NCI-H1694 treated with DMSO at 0.1 percent for 48 hours (cell line): ENCODE data around the gene SORL1-AS1.
"Not testable (repeated sequence)": the region's sequence is repeated elsewhere in the genome, so short reads cannot be mapped to it uniquely, and the experiment has no call there.

Experiments
- DNase-seq: peaks from one replicate; lab custom pipeline; 2025; lab: John Stamatoyannopoulos, UW

The SORL1-AS1 gene

DNA sequence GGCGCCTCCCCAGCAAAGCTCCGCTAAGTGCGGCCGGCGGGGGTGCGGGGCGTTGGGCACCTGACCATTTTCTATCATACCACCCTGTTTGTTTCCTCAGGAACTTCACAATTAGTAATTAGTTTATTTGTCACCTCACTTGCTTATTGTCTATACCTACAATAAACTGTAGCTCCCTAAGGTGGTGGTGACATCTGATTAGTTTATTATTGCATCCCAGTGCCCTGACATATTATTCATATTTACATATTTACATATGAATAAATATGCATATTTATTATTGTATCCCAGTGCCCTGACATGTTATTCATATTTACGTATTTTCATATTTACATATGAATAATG is 25.4 kb downstream of the SORL1-AS1 start:
- DNase-seq, result no peak

- DNase-seq, result no peak
These were observed 26.0 kb downstream of the SORL1-AS1 start for GRCh38 chr11:121426476-121427399.

GRCh38 chr11:121425828-121426227 is 26.9 kb downstream of the SORL1-AS1 start:
- no peak for DNase-seq

DNA sequence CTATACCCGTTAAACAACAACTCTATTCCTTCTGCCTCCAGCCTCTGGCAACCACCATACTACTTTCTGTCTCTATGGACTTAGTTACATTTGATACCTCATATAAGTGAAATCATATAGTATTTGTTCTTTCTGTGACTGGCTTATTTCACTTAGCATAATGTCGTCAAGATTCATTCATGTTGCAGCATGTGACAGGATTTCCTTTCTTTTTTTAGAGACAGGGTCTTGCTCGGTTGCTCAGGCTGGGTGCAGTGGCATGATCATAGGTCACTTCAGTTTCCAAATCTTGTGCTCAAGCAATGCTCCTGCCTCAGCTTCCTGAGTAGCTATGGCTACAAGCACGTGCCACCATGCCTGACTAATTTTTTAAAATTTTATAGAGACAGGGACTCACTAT is 30.1 kb downstream of the SORL1-AS1 start:
- no peak for DNase-seq

- DNase-seq, result no peak
These were observed 31.4 kb downstream of the SORL1-AS1 start for GRCh38 chr11:121421149-121421901.

GRCh38 chr11:121420398-121420797 is 32.4 kb downstream of the SORL1-AS1 start:
- no peak for DNase-seq

GRCh38 chr11:121419836-121420235 is 32.9 kb downstream of the SORL1-AS1 start:
- no peak for DNase-seq

DNA sequence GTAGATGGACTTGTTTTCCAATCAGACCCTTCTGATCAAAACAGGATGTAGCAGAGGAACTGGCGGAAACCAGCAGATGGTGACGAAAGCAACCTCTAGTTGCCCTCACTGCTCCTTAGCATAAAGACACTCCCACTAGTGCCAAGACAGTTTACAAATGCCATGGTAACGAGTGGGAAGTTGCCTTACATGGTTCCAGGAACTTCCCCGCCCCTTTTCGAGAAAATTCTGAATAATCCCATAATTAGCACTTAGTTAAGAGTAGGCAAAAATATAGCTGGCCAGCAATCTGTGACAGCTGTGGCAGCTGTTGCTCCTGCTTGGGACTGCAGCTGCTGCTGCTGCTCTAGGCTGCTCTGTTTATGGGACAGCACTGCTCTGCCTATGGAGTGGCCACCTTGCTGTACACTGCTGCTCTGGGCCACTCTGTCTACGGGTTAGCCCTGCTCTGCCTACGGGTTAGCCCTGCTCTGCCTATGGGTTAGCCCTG is 34.1 kb downstream of the SORL1-AS1 start:
- no peak for DNase-seq

- DNase-seq, result no peak
These were observed 35.2 kb downstream of the SORL1-AS1 start for GRCh38 chr11:121417607-121418006.

DNA sequence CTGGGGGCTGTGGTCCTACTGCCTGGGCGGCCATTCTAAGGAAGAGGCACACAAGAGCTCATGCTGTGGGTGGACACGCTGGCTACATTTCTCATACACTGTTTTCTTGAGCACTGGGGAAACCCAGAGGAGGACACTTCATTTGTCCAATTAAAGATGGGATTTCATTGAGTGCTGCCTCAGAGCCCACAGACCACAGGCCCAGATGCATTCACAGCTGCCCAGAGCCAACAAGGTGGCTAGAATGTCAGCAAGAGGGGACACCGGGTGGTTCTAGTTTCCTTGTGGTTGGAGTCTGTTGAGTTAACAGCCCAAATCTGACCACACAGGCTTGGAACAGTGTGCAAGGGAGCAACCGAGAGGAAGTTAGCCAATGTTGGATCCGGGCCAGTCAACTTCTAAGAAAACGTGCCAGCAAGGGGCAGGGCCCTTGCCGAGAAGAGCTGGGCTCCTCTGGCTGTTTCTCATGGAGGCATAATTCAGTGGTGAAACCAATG is 35.7 kb downstream of the SORL1-AS1 start:
- DNase-seq, result no peak

DNA sequence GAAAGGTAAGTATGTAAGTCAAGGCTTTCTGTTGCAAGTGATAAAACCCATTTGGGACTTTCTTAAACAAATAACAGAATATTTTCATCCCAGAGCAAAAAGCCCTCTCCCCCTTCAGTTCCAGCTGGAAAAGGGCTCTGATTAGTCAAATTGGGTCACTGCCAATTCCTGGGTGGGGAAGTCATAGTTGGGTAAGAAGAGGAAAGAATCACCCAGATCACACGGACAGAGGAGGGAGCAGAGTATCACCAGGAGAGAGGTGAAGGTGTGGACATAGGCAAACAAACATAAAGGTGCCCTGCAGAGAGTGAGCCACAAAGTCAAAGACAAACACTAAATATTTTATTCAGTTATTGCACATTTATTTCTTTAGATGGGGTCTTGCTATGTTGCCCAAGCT is 36.9 kb downstream of the SORL1-AS1 start:
- DNase-seq, result no peak

GRCh38 chr11:121414141-121414913 is 38.4 kb downstream of the SORL1-AS1 start:
- DNase-seq, result no peak

GRCh38 chr11:121412711-121413415 is 39.9 kb downstream of the SORL1-AS1 start:
- DNase-seq, result no peak

GRCh38 chr11:121412000-121412587 is 40.7 kb downstream of the SORL1-AS1 start:
- no peak for DNase-seq

DNA sequence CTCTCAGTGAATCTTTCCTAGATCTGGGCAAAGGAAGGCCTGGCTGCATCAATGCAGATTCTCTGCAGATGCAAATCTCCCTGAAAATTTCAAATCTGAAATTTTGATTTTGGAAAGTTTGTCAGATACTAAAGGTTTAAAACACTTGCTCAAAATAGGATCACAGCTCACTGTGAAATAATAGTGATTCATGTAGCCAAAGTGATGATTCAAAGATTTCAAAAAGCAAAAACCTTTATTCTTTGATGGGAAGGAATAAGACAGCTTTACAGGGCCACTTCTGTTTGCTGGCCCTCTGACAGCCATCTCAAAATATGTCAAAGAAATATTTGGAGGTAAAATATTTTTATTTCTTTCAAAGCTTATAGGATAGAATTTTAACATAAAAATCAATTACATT is 41.4 kb downstream of the SORL1-AS1 start:
- not testable (repeated sequence) for DNase-seq

DNA sequence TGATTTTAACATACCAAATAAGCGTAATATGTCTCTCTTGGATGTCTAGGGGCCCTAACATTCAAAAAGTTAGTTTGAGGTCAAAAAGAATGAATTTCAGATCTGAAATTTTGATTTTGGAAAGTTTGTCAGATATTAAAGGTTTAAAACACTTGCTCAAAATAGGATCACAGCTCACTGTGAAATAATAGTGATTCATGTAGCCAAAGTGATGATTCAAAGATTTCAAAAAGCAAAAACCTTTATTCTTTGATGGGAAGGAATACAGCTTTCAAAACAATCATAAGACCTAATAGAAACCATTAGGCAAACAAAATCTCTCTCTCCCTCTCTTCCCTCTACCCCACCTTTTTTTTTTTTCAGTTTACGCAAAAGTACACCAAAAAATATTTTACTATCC is 42.7 kb downstream of the SORL1-AS1 start:
- not testable (repeated sequence) for DNase-seq

- no peak for DNase-seq
These were observed 43.9 kb downstream of the SORL1-AS1 start for GRCh38 chr11:121408830-121409229.

- DNase-seq, result no peak
These were observed 46.5 kb downstream of the SORL1-AS1 start for GRCh38 chr11:121406291-121406690.

DNA sequence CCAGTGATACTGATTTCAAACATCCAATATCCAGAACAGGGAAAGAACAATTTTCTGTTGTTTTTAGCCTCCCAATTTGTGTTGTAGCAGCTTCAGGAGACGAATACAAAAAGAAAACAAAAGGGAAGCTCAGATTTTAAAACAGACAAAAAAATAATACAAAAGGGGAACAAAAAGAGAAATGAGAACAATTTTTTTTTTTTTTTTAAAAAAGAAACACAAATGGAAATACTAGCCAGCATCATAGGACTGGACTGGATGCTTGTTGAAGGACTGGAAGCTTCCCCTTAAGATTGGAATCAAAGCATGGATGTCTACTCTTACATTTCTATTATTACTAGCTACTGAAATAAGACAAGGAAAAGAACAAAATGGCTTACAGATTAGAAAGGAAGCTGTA is 47.1 kb downstream of the SORL1-AS1 start:
- no peak for DNase-seq

GRCh38 chr11:121394785-121395184 is 58.0 kb downstream of the SORL1-AS1 start:
- DNase-seq, result no peak

DNA sequence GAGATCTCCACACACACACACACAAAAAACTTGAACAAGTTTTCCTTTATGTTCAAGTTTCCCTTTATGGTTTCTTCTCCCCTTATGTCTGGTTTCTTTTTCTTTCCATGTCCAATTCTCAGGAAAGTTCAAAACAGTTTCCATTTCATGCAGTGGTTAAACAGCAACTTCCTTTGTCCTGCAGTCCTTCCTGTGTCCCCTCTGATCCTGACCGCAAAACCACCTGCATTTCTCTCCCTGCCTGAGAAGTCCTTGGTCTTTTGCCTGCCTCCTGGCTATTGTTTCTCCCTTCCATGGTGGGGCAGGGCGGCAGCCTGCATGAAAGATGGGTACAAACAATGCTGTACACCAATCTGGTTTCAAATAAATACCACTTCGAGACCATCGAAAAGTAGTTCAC is 58.9 kb downstream of the SORL1-AS1 start:
- DNase-seq, result no peak
